HT-29 (cell line): ENCODE data around the gene MCUR1. TPM values are rescaled to one million over a fixed set of nuclear protein-coding genes. Genes with fewer than 3 reads are reported as not detected.
"Not testable (repeated sequence)": the region's sequence is repeated elsewhere in the genome, so short reads cannot be mapped to it uniquely, and the experiment has no call there.

Experiments
- DNase-seq: peaks from one replicate; pipeline ENCODE4 v3.0.0-alpha.2; 2015; ENCODE audit warnings: low spot score
- total RNA-seq: library from RNA; depleted of rRNA; stranded (reverse); fragments of >200 nt; shearing (Covaris generic); gene quantifications from 2 replicates; pipeline ENCODE4 v1.2.3, GENCODE V29; 2014; rRNA removed

Gene MCUR1
- 20.2 and 29.2 TPM in 2 replicates for total RNA-seq

GRCh38 chr6:13814176-13814937, at the start of gene MCUR1:
TSS of gene MCUR1 (minus strand) at chr6:13814557. CDS start at chr6:13814429, 128 bp downstream.
- DNase-seq = peak; percentile 88

DNA sequence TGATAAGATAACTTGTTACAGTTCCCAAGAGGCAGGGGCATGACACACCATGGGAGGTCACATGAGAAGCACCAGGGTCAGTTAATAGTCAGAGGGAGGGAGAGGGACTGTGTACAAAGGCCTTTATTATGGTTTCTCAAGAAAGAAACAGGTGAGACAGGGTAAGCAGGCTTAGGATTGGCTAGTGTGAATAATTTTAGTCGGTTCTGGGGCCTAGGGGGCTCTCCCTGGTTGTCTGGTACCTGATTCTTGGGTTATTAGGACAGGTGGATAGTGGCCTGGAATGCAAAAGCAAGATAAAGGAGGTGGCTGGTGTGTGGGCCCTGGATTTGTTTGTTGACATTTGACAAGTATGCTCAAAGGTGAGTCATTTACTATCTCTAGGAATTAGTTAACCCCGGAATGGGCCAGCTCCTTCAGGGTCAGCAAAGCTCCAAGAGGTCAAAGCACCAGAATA, 49.4 kb upstream of the MCUR1 start:
- DNase-seq = peak; percentile 28

DNA sequence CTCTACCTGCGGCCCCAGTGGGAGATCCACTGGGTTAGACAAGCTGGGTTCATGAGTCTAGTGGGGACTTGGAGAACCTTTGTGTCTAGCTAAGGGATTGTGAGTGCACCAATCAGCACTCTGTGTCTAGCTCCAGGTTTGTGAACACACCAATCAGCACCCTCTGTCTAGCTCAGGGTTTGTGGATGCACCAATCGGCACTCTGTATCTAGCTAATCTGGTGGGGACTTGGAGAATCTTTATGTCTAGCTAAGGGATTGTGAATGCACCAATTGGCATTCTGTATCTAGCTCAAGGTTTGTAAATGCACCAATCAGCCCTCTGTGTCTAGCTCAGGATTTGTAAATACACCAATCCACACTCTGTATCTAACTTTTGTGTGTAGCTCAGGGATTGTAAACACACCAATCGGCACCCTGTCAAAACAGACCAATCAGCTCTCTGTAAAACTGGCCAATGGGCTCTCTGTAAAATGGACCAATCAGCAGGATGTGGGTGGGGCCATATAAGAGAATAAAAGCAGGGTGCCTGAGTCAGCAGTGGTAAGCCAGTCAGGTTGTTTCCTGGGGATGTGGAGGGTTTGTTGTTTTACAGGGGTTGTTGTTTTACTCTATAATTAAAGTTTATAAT, 46.3 kb upstream of the MCUR1 start:
- not testable (repeated sequence) for DNase-seq

DNA sequence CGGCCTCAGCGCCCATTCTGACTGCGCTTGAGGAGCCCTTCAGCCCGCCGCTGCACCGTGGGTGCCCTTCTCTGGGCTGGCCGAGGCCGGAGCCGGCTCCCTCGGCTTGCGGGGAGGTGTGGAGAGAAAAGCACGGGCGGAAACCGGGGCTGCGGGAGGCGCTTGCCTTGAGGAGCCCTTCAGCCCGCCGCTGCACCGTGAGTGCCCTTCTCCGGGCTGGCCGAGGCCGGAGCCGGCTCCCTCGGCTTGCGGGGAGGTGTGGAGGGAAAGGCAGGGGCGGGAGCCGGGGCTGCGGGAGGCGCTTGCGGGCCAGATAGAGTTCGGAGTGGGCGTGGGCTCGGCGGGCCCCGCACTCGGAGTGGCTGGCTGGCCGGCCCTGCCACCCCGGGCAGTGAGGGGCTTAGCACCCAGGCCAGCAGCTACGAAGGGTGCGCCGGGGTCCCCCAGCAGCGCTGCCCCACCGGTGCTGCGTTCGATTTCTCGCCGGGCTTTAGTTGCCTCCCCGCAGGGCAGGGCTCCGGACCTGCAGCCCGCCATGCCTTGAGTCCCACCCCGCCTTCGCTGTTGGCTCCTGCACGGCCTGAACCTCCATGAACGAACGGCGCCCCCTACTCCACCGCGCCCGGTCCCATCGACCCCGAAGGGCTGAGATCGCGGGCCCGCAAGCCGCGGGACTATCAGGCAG, 45.7 kb upstream of the MCUR1 start:
- DNase-seq = no peak

GRCh38 chr6:13854716-13855250, 40.4 kb upstream of the MCUR1 start:
- DNase-seq = no peak

GRCh38 chr6:13853871-13854270, 39.5 kb upstream of the MCUR1 start:
- no peak for DNase-seq

DNA sequence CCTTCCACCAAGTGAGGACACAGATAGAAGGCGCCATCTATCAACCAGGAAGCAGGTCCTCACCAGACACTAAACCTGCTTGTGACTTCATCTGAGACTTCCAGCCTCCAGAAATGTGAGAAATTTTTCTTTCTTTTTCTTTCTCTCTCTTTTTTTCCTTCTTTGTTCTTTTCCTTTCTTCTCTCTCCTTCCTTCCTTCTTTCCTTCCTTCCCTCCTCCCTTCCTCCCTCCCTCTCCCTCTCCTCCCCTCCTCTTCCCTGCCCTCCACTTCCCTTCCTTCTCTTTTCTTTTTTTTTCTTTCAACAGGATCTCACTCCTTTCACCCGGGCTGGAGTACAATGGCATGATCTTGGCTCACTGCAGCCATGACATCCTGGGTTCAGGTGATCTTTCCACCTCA, 37.4 kb upstream of the MCUR1 start:
- no peak for DNase-seq

- no peak for DNase-seq
These were observed 37.0 kb upstream of the MCUR1 start for GRCh38 chr6:13851330-13851729.

- not testable (repeated sequence) for DNase-seq
These were observed 36.3 kb upstream of the MCUR1 start for GRCh38 chr6:13850690-13851089.

GRCh38 chr6:13848522-13849150, 34.3 kb upstream of the MCUR1 start:
- DNase-seq = no peak

DNA sequence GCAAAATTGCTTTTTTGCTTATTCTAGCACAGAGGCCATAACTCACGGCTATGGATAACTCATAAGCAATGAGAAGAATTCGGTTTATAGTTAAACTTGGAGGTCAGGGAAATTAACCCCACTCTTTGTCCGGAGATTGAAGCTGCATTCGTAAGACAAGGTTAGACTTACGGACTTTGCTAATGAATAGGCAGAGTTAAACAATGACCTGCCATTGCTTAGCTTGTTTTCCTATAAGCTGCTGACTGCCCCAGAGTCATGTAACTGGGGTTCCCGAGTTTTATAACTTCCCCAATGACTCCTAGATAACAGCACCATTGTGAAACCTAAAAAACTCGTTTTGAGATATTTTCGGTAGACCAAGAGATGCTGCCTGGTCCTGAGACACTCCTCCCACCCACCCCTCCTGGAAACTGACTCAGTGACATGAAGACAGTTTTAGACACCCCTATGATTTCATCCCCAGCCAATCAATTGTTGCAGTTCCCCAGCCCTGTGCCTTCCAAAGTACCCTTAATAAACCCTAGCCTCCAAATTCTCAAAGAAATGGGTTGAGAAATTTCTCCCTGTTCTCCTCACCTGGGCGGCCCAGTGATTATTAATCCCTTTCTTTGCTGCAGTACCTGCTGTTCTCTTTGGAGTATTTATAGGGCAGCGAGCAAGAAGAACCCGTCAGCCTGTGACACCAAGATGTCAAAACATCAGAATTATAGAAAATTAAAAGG, 33.1 kb upstream of the MCUR1 start:
- no peak for DNase-seq

- DNase-seq = no peak
These were observed 32.5 kb upstream of the MCUR1 start for GRCh38 chr6:13846841-13847240.

- no peak for DNase-seq
These were observed 27.6 kb upstream of the MCUR1 start for GRCh38 chr6:13841936-13842335.

- DNase-seq = no peak
These were observed 24.3 kb upstream of the MCUR1 start for GRCh38 chr6:13838616-13839015.

DNA sequence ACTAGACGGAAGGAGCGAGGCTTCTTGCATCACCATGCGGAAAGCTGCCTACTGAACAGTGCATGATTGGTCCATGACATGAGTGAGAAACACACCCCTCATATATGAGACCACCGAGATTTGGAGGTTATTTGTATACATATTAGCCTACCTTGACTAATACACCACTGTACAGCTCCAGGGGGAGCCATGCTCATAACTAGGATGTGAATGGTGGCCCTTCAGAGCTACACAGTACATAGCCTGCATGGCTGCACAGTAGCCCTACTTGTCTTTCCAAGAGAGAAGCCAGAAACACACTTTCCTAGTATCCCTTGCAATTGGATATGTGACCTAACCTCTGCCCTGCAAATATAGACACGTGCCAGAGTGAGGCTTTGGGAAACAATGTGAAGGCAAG, 21.8 kb upstream of the MCUR1 start:
- no peak for DNase-seq

GRCh38 chr6:13834790-13835189, 20.4 kb upstream of the MCUR1 start:
- no peak for DNase-seq

- DNase-seq = not testable (repeated sequence)
These were observed 19.7 kb upstream of the MCUR1 start for GRCh38 chr6:13834018-13834417.

GRCh38 chr6:13832778-13833177, 18.4 kb upstream of the MCUR1 start:
- DNase-seq = no peak

GRCh38 chr6:13831615-13832014, 17.3 kb upstream of the MCUR1 start:
- no peak for DNase-seq

- no peak for DNase-seq
These were observed 16.4 kb upstream of the MCUR1 start for GRCh38 chr6:13830803-13831202.

- DNase-seq = not testable (repeated sequence)
These were observed 15.1 kb upstream of the MCUR1 start for GRCh38 chr6:13829419-13829818.
